ENCODE measurements around the gene NPHS1. TPM values are rescaled to one million over a fixed set of nuclear protein-coding genes. Genes with fewer than 3 reads are reported as not detected.

NPHS1 gene
- polyA plus RNA-seq, 3 donors, result not detected

GRCh38 chr19:35776102-35776788 is 76.1 kb downstream of the NPHS1 start:
- Histone ChIP-seq H3K27ac (ENCODE audit: low read depth in 1 of 2, low read length in 2 of 2) (peak overlapping the region in 1 of 2 donors; percentile 45), H2AFZ (ENCODE audit: insufficient read depth, low read depth, low read length, poor library complexity, severe bottlenecking) (peak overlapping the region; percentile 80)

More at GRCh38 chr19:35776102-35776788, 76.1 kb downstream of the NPHS1 start:
- Mint-ChIP-seq H3K9me3 (no peaks in the 10 kb centered on the region), H3K27me3 (ENCODE audit: low read depth in 3 of 3) (peaks cover 0 to 5% (median 4%) of the 10 kb centered on the region in 3 donors), H3K4me1 (peaks cover 23% of the 10 kb centered on the region), H3K36me3 (peaks cover 14 to 26% of the 10 kb centered on the region in 2 donors), H3K4me3 (peak overlapping the region; percentile 76 to 84), H3K27ac (peak overlapping the region in 4 of 7 donors; percentile 21 to 59 (median 36))
- DNase-seq, result no peak
- intact Hi-C loops (cut with micrococcal nuclease), result loop anchor here in 1 of 2 donors (5.0 to 10.0 kb wide), 3 partner anchors 34 to 279 kb away; partner anchors contain the start of genes IGFLR1, THAP8 and WDR62
- no peaks in the 10 kb centered on the region for H3K27me3 ChIP-seq (ENCODE audit: control insufficient read depth in 2 of 2, insufficient read depth in 2 of 2, low read length in 2 of 2)
- peaks cover 20% of the 10 kb centered on the region for H3K79me2 ChIP-seq (ENCODE audit: insufficient read depth, low read length)
- no peak for TF ChIP-seq CTCF (IDR thresholded peaks at IDR 0.05)
- peak overlapping the region; percentile 56 for H3K9ac ChIP-seq (ENCODE audit: insufficient read depth, low read length, poor library complexity, severe bottlenecking)
- WGBS (ENCODE audit: insufficient coverage), result 68% methylated on average over 11 of the region's 13 CpGs
- H3K4me3 ChIP-seq (replicated peaks in 1 of 3; ENCODE audit: low read depth in 2 of 3, low read length in 3 of 3), result peak overlapping the region; percentile 63 to 80 (median 73)
- peaks cover 11 to 12% of the 10 kb centered on the region in 2 donors for H3K36me3 ChIP-seq (replicated peaks in 1 of 2; ENCODE audit: control insufficient read depth in 1 of 2, insufficient read depth in 2 of 2, low read length in 2 of 2)
- H4K20me1 ChIP-seq (ENCODE audit: insufficient read depth, low read length), result no peaks in the 10 kb centered on the region
- peak overlapping the region; percentile 87 for H3K4me2 ChIP-seq (replicated peaks; ENCODE audit: extremely low read depth, low read length, poor library complexity, severe bottlenecking)
- peaks cover 14 to 19% of the 10 kb centered on the region in 2 donors for H3K4me1 ChIP-seq (ENCODE audit: control insufficient read depth in 1 of 2, insufficient read depth in 2 of 2, low read length in 2 of 2)
- no peaks in the 10 kb centered on the region for H3K9me3 ChIP-seq (replicated peaks in 1 of 2; ENCODE audit: control insufficient read depth in 1 of 2, insufficient read depth in 1 of 2, low read length in 2 of 2)

Small RNA genes within 50 kb of the gene (small RNA-seq; reads per million reads assigned to genes)
- not detected for gene RN7SL402P (ENCODE audit: insufficient read length, low read depth)

Other genes with a start within 250 kb of the NPHS1 start
- gene HAUS5, start 239.8 kb downstream of the NPHS1 start, polyA plus RNA-seq, result 1 to 10 TPM in 1 of 3 donors, under 1 TPM in 2; 0.94 to 6.3 (median 0.99) TPM
- 10 to 100 TPM; 29.5 to 53.3 (median 50.3) TPM for gene RBM42, start 223.5 kb downstream of the NPHS1 start, polyA plus RNA-seq
- under 1 TPM; 0.17 to 0.93 (median 0.82) TPM for gene ETV2, start 210.8 kb downstream of the NPHS1 start, polyA plus RNA-seq
- gene COX6B1, start 204.2 kb downstream of the NPHS1 start, polyA plus RNA-seq, result 100 to 1,000 TPM; 611 to 948 (median 825) TPM
- gene UPK1A, start 186.0 kb downstream of the NPHS1 start, polyA plus RNA-seq, result not detected
- gene ZBTB32, start 147.9 kb downstream of the NPHS1 start, polyA plus RNA-seq, result under 1 TPM in 1 of 3 donors, not detected in 2; 0.05 TPM
- gene KMT2B, start 134.5 kb downstream of the NPHS1 start, polyA plus RNA-seq, result 10 to 100 TPM in 1 of 3 donors, under 1 TPM in 2; 0.32 to 63.6 (median 0.65) TPM
- gene IGFLR1, start 110.1 kb downstream of the NPHS1 start, polyA plus RNA-seq, result 100 to 1,000 TPM in 2 of 3 donors, 10 to 100 TPM in 1; 80.5 to 144 (median 119) TPM
- gene U2AF1L4, start 107.1 kb downstream of the NPHS1 start, polyA plus RNA-seq, result 100 to 1,000 TPM in 1 of 3 donors, 1 to 10 TPM in 2; 6.2 to 140 (median 8.7) TPM
- 100 to 1,000 TPM in 2 of 3 donors, 10 to 100 TPM in 1; 29.7 to 149 (median 129) TPM for gene PSENEN, start 106.9 kb downstream of the NPHS1 start, polyA plus RNA-seq
- 10 to 100 TPM in 1 of 3 donors, 1 to 10 TPM in 2; 5.6 to 28.6 (median 7.2) TPM for gene LIN37, start 103.9 kb downstream of the NPHS1 start, polyA plus RNA-seq
- gene HSPB6, start 95.5 kb downstream of the NPHS1 start, polyA plus RNA-seq, result not detected
- gene PROSER3, start 94.3 kb downstream of the NPHS1 start, polyA plus RNA-seq, result 10 to 100 TPM in 1 of 3 donors, 1 to 10 TPM in 2; 1.8 to 14.7 (median 2.9) TPM
- gene ARHGAP33, start 76.9 kb downstream of the NPHS1 start, polyA plus RNA-seq, result 1 to 10 TPM in 1 of 3 donors, not detected in 2; 8.6 TPM
- gene PRODH2, start 39.7 kb downstream of the NPHS1 start, polyA plus RNA-seq, result not detected
- gene KIRREL2, start 4.4 kb upstream of the NPHS1 start, polyA plus RNA-seq, result not detected
- not detected for gene APLP1, start 16.1 kb upstream of the NPHS1 start, polyA plus RNA-seq
- gene NFKBID, start 48.0 kb upstream of the NPHS1 start, polyA plus RNA-seq, result 100 to 1,000 TPM in 1 of 3 donors, 1 to 10 TPM in 2; 6.4 to 198 (median 9.3) TPM
- gene HCST, start 50.0 kb upstream of the NPHS1 start, polyA plus RNA-seq, result 100 to 1,000 TPM; 264 to 829 (median 594) TPM
- 1,000 to 10,000 TPM; 3,224 to 6,141 (median 5,182) TPM for gene TYROBP, start 55.8 kb upstream of the NPHS1 start, polyA plus RNA-seq
- gene LRFN3, start 83.9 kb upstream of the NPHS1 start, polyA plus RNA-seq, result under 1 TPM in 1 of 3 donors, not detected in 2; 0.04 TPM
- gene SDHAF1, start 142.7 kb upstream of the NPHS1 start, polyA plus RNA-seq, result 10 to 100 TPM; 10.4 to 26.9 (median 19.0) TPM
- under 1 TPM in 1 of 3 donors, not detected in 2; 0.76 TPM for gene SYNE4, start 156.3 kb upstream of the NPHS1 start, polyA plus RNA-seq
- gene ALKBH6, start 161.7 kb upstream of the NPHS1 start, polyA plus RNA-seq, result 10 to 100 TPM; 13.1 to 29.3 (median 16.1) TPM
- gene CLIP3, start 180.4 kb upstream of the NPHS1 start, polyA plus RNA-seq, result under 1 TPM in 1 of 3 donors, not detected in 2; 0.24 TPM
- gene THAP8, start 201.8 kb upstream of the NPHS1 start, polyA plus RNA-seq, result 1 to 10 TPM; 2.4 to 6.0 (median 3.1) TPM
- under 1 TPM in 2 of 3 donors, not detected in 1; 0.05 to 0.88 TPM for gene WDR62, start 202.4 kb upstream of the NPHS1 start, polyA plus RNA-seq